ENCODE measurements around the gene PRRT2. TPM values are rescaled to one million over a fixed set of nuclear protein-coding genes. Genes with fewer than 3 reads are reported as not detected.

The PRRT2 gene
- total RNA-seq, 1 donor, result 3.0 TPM

GRCh38 chr16:29857133-29857760, 45.3 kb downstream of the PRRT2 start:
- TF ChIP-seq CTCF (IDR thresholded peaks at IDR 0.05; ENCODE audit: insufficient read depth, low read depth, low read length), result no peak
- no peak overlapping the region for H3K4me3 ChIP-seq (ENCODE audit: low read depth, low read length)
- DNase-seq (ENCODE audit: low read depth), result peak; percentile 96

GRCh38 chr16:29858149-29858849, 46.3 kb downstream of the PRRT2 start:
- DNase-seq (ENCODE audit: low read depth), result no peak
- no peak overlapping the region for H3K4me3 ChIP-seq (ENCODE audit: low read depth, low read length)
- no peak for TF ChIP-seq CTCF (IDR thresholded peaks at IDR 0.05; ENCODE audit: insufficient read depth, low read depth, low read length)

GRCh38 chr16:29858974-29859373, 47.0 kb downstream of the PRRT2 start:
- DNase-seq (ENCODE audit: low read depth), result no peak

GRCh38 chr16:29860218-29860617, 48.2 kb downstream of the PRRT2 start:
- H3K4me3 ChIP-seq (ENCODE audit: low read depth, low read length), result no peak overlapping the region
- TF ChIP-seq CTCF (IDR thresholded peaks at IDR 0.05; ENCODE audit: insufficient read depth, low read depth, low read length), result no peak
- DNase-seq (ENCODE audit: low read depth), result no peak

More at GRCh38 chr16:29858974-29859373, 47.0 kb downstream of the PRRT2 start:
- H3K4me3 ChIP-seq (ENCODE audit: low read depth, low read length), result no peak overlapping the region
- TF ChIP-seq CTCF (IDR thresholded peaks at IDR 0.05; ENCODE audit: insufficient read depth, low read depth, low read length), result no peak

- DNase-seq (ENCODE audit: low read depth), result peak; percentile 21
- peak; percentile 30 for TF ChIP-seq CTCF (IDR thresholded peaks at IDR 0.05; ENCODE audit: insufficient read depth, low read depth, low read length)
- peak overlapping the region; percentile 88 for H3K4me3 ChIP-seq (ENCODE audit: low read depth, low read length)
Observed at GRCh38 chr16:29862383-29862883, 50.4 kb downstream of the PRRT2 start.

GRCh38 chr16:29862884-29863668, 51.1 kb downstream of the PRRT2 start, which contains the start of gene CDIPT:
CDIPT (minus strand) TSS chr16:29863226; CDS start chr16:29862857, 369 bp downstream.
- DNase-seq (ENCODE audit: low read depth), result peak; percentile 99
- H3K4me3 ChIP-seq (ENCODE audit: low read depth, low read length), result peak within 1 kb of the TSS; percentile 88
- TF ChIP-seq CTCF (IDR thresholded peaks at IDR 0.05; ENCODE audit: insufficient read depth, low read depth, low read length), result peak; percentile 62

All from fibroblast of villous mesenchyme (primary cell).